Osteocyte (in vitro differentiated cells): ENCODE data around the gene MKNK1. TPM values are rescaled to one million over a fixed set of nuclear protein-coding genes. Genes with fewer than 3 reads are reported as not detected.

Experiments used
- DNase-seq: peaks from one replicate; pipeline ENCODE4 v3.0.0; 2021; ENCODE audit warnings: mixed read lengths; ENCODE audit not compliant: unreplicated experiment; ENCODE audit errors: extremely low spot score
- H3K27ac Mint-ChIP-seq: one replicate; pipeline ENCODE4 v1.8.0; 2021; ENCODE audit warnings: mild to moderate bottlenecking, mixed read lengths; ENCODE audit not compliant: unreplicated experiment
- H3K27me3 Mint-ChIP-seq: one replicate; pipeline ENCODE4 v1.8.0; 2021; ENCODE audit warnings: mixed read lengths; ENCODE audit not compliant: unreplicated experiment
- H3K36me3 Mint-ChIP-seq: one replicate; pipeline ENCODE4 v1.8.0; 2021; ENCODE audit warnings: mixed read lengths; ENCODE audit not compliant: unreplicated experiment
- H3K4me1 Mint-ChIP-seq: one replicate; pipeline ENCODE4 v1.8.0; 2021; ENCODE audit warnings: mixed read lengths; ENCODE audit not compliant: unreplicated experiment
- H3K4me3 Mint-ChIP-seq: one replicate; pipeline ENCODE4 v1.8.0; 2021; ENCODE audit warnings: mild to moderate bottlenecking, moderate library complexity, mixed read lengths; ENCODE audit not compliant: unreplicated experiment
- H3K9me3 Mint-ChIP-seq: one replicate; pipeline ENCODE4 v1.8.0; 2021; ENCODE audit warnings: mixed read lengths; ENCODE audit not compliant: unreplicated experiment
- CTCF ChIP-seq: fragments of 200-600 bp; sonication (generic); IDR thresholded peaks from 2 replicates; pipeline ENCODE4 v1.5.0; 2021; ENCODE audit warnings: antibody characterized with exemption, mild to moderate bottlenecking, moderate library complexity
- total RNA-seq: library from RNA; stranded (reverse); gene quantifications from 2 replicates; pipeline ENCODE4 v1.2.1, GENCODE V29; 2021

Gene MKNK1
- total RNA-seq, 1 donor from 2014 or later, result 32.5 TPM

- Mint-ChIP-seq H3K9me3 (no peaks in the 10 kb centered on the region), H3K27me3 (no peaks in the 10 kb centered on the region), H3K4me3 (no peak overlapping the region), H3K27ac (no peak overlapping the region), H3K4me1 (peaks cover 26% of the 10 kb centered on the region), H3K36me3 (peaks cover 2% of the 10 kb centered on the region)
- no peak for DNase-seq
- no peak for TF ChIP-seq CTCF
These were observed 4.8 kb downstream of the MKNK1 start for GRCh38 chr1:46599059-46599970.

GRCh38 chr1:46596846-46597245 is 7.2 kb downstream of the MKNK1 start:
- Mint-ChIP-seq H3K27ac (peak overlapping the region; percentile 29), H3K27me3 (no peaks in the 10 kb centered on the region), H3K4me1 (peaks cover 12% of the 10 kb centered on the region), H3K9me3 (no peaks in the 10 kb centered on the region), H3K36me3 (peaks cover 17% of the 10 kb centered on the region), H3K4me3 (no peak overlapping the region)
- DNase-seq, result no peak
- TF ChIP-seq CTCF, result no peak

- no peak overlapping the region for H3K27ac Mint-ChIP-seq
These were observed 8.0 kb downstream of the MKNK1 start for GRCh38 chr1:46596036-46596435.

GRCh38 chr1:46595127-46595526 is 8.9 kb downstream of the MKNK1 start:
- no peak for DNase-seq
- peaks cover 12% of the 10 kb centered on the region for H3K4me1 Mint-ChIP-seq
- no peak overlapping the region for H3K27ac Mint-ChIP-seq
- no peak overlapping the region for H3K4me3 Mint-ChIP-seq
- TF ChIP-seq CTCF, result no peak
- no peaks in the 10 kb centered on the region for H3K9me3 Mint-ChIP-seq
- H3K27me3 Mint-ChIP-seq, result no peaks in the 10 kb centered on the region
- H3K36me3 Mint-ChIP-seq, result peaks cover 30% of the 10 kb centered on the region

More at GRCh38 chr1:46596036-46596435, 8.0 kb downstream of the MKNK1 start:
- no peaks in the 10 kb centered on the region for H3K27me3 Mint-ChIP-seq
- TF ChIP-seq CTCF, result no peak
- H3K4me3 Mint-ChIP-seq, result no peak overlapping the region
- peaks cover 24% of the 10 kb centered on the region for H3K36me3 Mint-ChIP-seq
- H3K4me1 Mint-ChIP-seq, result peaks cover 12% of the 10 kb centered on the region
- no peak for DNase-seq
- no peaks in the 10 kb centered on the region for H3K9me3 Mint-ChIP-seq

GRCh38 chr1:46594063-46594462 is 10.0 kb downstream of the MKNK1 start:
- H3K4me1 Mint-ChIP-seq, result peaks cover 10% of the 10 kb centered on the region
- DNase-seq, result no peak
- H3K36me3 Mint-ChIP-seq, result peaks cover 36% of the 10 kb centered on the region
- no peak overlapping the region for H3K27ac Mint-ChIP-seq
- no peaks in the 10 kb centered on the region for H3K27me3 Mint-ChIP-seq
- H3K4me3 Mint-ChIP-seq, result no peak overlapping the region
- no peak for TF ChIP-seq CTCF
- no peaks in the 10 kb centered on the region for H3K9me3 Mint-ChIP-seq
